Measurements from ENCODE around the gene ATP5IF1.

Gene ATP5IF1

GRCh38 chr1:28265577-28265976 lies 29.7 kb downstream of the ATP5IF1 start:
- no peak for DNase-seq (ENCODE audit: low spot score)

DNA sequence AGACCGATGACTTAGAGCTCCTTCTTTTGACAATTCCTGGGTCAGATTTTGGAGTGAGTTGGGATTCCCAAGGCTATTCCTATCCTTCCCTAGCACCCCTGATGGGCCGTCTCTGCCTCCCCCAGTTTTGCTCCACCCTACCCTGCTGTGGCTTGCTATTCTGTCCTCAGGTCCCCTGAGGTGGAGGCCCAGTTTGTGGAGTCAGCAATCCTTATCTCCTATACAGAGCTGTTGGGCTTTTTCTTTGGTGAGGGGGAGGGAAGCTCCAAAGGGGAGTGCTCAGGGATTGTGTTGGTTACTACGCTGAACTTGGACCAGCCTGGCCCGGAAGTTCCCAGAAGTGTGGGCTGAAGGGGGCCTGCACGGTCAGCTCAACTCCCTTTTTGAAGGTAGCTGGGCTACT lies 31.0 kb downstream of the ATP5IF1 start:
- DNase-seq (ENCODE audit: low spot score) = no peak

DNA sequence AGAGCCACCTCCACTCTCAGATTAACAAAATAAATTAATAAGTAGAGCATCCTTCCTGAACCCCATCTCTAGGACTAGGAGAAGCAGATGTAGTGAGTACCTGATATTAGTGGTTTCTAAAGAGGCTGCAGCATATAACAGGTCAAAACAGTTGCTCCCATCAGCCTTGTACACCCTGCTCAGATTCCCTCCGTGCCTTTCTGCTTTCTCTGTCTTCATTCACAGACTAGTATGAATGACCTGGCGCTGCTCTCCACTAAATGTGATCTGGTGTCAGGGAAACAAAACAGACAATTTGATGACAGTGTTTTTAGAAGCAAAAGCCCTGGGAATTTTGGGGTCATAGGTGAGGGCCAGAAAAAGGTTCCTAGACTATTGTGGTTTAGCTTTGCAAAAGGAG lies 31.7 kb downstream of the ATP5IF1 start:
- no peak for DNase-seq (ENCODE audit: low spot score)

DNA sequence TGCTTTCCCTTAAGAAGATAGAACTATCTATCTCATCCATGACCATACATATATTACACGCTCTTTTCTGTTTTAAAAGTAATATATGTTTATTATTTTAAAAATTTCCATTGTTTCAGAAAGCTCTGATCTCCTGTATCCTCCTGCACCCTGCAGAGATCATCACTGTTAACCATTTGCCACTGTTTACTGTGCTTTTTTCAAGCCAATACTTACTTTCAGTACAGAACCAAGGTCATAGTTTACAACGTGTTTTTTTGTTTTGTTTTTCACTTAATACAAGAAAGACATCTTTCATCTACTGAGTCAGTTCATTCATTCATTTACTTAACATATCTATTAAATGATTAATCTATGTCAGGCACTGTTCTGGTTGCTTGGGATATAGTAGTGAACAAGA lies 33.6 kb downstream of the ATP5IF1 start:
- DNase-seq (ENCODE audit: low spot score) = no peak

DNA sequence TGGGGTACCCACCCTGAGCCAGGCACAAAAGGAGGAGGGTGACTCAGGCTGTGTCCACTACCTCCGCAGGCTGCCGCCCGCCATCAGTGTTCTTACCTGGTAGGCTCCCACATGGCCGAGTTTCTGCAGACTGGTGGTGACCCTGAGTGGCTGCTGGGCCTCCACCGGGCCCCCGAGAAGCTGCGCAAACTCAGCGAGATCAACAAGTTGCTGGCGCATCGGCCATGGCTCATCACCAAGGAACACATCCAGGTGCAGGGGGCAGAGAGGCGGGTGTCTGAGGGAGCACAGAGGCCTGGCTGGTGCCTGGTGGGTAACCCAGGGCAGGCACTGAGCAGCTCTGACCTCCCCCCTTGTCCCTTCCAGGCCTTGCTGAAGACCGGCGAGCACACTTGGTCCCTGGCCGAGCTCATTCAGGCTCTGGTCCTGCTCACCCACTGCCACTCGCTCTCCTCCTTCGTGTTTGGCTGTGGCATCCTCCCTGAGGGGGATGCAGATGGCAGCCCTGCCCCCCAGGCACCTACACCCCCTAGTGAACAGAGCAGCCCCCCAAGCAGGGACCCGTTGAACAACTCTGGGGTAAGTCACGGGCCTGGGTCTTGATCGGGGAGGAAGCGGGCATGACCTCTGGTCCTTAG lies 36.4 kb downstream of the ATP5IF1 start:
- no peak for DNase-seq (ENCODE audit: low spot score)

GRCh38 chr1:28273216-28273860 lies 37.4 kb downstream of the ATP5IF1 start:
- no peak for DNase-seq (ENCODE audit: low spot score)

GRCh38 chr1:28278763-28279162 lies 42.8 kb downstream of the ATP5IF1 start:
- DNase-seq (ENCODE audit: low spot score) = no peak

DNA sequence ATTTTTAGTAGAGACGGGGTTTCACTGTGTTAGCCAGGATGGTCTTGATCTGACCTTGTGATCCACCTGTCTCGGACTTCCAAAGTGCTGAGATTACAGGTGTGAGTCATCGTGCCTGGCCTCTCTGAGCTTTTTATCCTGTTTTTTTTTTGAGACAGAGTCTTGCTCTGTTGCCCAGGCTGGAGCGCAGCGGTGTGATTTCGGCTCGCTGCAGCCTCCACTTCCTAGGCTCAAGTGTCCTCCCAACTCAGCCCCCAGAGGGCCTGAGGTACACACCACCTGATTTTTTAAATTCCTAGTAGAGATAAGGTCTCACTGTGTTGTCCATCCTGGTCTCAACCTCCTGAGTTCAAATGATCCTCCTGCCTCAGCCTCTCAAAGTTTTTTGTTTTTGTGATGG lies 43.8 kb downstream of the ATP5IF1 start:
- DNase-seq (ENCODE audit: low spot score) = no peak

DNA sequence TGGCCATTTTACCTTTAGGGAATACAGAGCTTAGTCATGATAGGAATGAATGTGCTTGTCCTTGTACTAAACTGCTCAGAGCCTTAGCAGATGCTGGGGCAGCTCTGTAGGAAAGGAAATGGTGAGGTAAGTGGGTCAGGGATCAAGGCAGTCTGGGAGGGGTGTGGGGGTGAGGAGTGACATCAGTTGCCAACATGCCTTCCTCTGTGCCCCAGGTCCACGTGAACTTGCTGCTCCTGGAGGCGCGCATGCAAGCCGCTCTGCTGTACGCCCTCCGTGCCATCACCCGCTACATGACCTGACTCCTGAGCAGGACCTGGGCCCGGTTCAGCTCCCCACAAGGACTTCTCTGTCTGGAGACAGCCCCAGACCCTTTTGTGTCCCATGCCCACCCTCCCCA lies 44.6 kb downstream of the ATP5IF1 start:
- DNase-seq (ENCODE audit: low spot score) = no peak

DNA sequence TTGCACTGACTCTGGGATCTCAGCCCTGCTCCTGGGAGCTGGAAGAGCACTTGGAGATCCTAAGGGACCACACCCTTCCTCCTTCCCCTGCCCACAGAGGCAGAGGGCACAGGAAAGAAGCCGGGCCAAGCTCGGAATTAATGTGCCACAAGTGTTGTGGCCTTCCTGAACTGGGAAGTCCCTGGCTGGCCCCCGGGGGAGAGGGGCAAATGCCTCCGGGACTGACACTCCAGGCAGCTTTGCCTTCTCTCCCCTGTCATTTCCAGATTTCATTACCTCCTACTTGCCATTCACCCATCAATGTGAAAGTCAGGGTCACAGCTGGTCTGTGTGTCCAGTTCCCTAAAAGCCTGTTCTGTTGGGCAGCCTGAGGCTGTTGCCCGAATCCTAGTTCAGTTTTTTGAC lies 45.1 kb downstream of the ATP5IF1 start:
- DNase-seq (ENCODE audit: low spot score) = no peak

DNA sequence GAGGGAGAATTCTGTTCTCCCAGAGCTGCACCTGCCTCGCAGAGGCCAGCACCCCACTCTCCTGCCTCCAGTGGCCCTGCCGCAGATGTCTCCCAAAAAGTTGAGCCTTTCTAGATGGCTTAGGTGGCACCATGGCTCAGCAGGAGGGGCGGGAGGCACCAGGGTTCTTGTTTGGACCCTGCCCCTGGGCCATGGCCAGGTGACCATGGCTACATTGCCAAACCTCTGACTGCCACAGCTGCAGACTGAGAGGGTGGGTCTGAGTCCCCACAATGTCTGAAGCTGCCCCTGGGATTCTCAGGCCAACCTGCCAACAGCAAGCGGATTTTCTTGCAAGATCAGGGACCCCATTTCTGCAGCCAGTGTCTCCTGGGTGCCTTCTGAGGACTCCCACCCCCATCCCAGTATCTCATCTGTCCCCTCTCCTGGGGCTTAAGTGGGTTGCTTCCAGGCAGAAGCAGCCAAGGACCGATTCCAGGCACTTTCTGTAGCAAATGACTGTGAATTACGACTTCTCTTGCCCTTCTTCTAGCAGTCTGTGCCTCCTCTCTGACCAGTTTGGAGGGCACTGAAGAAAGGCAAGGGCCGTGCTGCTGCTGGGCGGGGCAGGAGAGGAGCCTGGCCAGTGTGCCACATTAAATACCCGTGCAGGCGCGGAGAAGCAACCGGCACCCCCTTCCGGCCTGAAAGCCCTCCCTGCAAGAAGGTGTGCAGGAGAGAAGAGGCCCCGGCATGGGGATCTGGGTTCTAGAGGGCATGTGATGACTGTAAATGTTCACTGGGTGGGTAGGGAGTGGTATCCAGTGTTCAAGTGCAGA lies 45.9 kb downstream of the ATP5IF1 start:
- no peak for DNase-seq (ENCODE audit: low spot score)

DNA sequence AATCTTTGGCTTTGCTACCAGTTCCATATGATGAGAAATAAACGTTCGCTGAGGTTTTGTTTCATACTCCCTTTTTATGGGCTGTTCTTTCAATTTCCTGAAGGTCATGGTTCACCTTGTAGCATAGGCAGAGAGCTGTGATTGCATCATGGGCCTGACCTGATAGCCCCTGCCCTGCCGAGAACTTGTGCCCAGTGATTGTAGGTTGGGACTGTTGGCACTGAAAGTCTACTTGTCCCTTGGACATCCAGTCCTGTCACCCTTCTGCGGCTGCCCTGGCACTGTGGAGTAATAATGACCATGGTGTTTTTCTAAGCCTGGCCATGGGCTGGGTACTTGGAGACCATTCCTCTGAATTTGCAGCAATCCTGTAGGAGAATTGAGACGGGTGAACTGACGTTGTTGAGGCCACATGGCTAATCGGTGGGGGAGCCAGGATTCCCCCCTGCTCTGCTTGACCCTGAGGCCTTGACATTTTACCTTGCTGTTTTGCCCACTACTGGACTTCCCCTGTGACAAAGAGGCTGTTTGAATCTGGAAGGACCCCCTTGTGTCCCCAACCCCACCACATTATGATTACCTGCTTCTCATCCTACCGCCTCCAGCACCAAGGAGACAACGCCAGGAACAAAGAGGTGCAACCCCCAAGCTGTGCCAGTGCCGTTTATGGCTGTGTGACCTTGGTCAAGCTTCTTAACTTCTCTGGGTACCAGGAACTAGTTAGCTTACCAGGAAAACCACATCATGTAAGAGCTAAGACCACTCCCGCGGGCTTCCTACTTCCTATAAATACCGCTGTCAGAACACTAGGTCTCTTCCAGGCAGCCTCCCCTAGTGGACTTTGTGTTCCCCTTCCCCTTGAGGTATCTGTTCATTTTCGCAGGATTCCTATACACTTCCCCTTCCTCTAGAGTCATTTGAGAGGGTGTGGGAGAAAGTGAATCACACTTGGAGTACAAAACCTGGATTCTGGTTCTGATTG lies 46.8 kb downstream of the ATP5IF1 start:
- no peak for DNase-seq (ENCODE audit: low spot score)

DNA sequence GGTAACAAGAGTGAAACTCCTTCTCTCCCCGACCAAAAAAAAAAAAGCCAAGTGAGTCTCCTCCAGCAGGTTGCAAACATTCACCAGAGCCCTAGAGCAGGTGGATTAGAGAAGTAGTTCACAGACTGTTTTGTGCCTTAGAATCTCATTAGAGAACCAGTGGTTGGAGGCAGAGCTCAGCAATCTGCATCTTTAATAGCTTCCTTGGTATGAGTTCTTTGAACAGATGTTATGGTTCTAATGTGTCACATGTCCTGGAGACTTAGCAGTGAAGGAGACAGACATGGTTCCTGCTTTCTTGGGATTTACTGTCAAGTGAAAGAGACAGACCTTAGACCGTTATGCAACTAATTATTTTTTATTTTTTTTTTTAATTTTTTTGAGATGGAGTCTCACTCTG lies 50.2 kb downstream of the ATP5IF1 start:
- no peak for DNase-seq (ENCODE audit: low spot score)

Data from GM03348 (cell line).